Activated naive CD4-positive, alpha-beta T cell treated with anti-CD3 and anti-CD28 coated beads, Interleukin-2, amount 10 ng/mL, durations not matched to agents 7 days and 5 days (primary cell): Measurements from ENCODE around the gene NANOS3.

ENCODE experiments used
- CTCF ChIA-PET: fragments of 350-600 bp; sonication (Branson Sonifier 250); formaldehyde crosslinking; loops from one replicate; lab custom pipeline; 2021; ENCODE audit warnings: antibody characterized with exemption; lab: Charles Lee
- DNase-seq: peaks from one replicate; pipeline ENCODE4 v3.0.0-alpha.2; 2020
- H3K27ac Mint-ChIP-seq: one replicate; pipeline ENCODE4 v1.8.0; 2021; ENCODE audit warnings: mild to moderate bottlenecking, moderate library complexity, mixed read lengths
- H3K27me3 Mint-ChIP-seq: one replicate; pipeline ENCODE4 v1.8.0; 2021; ENCODE audit warnings: mild to moderate bottlenecking, mixed read lengths
- H3K36me3 Mint-ChIP-seq: one replicate; pipeline ENCODE4 v1.8.0; 2021; ENCODE audit warnings: mixed read lengths
- H3K4me1 Mint-ChIP-seq: one replicate; pipeline ENCODE4 v1.8.0; 2021; ENCODE audit warnings: mixed read lengths
- H3K4me3 Mint-ChIP-seq: one replicate; pipeline ENCODE4 v1.8.0; 2021; ENCODE audit warnings: mild to moderate bottlenecking, moderate library complexity, mixed read lengths
- H3K9me3 Mint-ChIP-seq: one replicate; pipeline ENCODE4 v1.8.0; 2021; ENCODE audit warnings: mixed read lengths

Gene NANOS3

DNA sequence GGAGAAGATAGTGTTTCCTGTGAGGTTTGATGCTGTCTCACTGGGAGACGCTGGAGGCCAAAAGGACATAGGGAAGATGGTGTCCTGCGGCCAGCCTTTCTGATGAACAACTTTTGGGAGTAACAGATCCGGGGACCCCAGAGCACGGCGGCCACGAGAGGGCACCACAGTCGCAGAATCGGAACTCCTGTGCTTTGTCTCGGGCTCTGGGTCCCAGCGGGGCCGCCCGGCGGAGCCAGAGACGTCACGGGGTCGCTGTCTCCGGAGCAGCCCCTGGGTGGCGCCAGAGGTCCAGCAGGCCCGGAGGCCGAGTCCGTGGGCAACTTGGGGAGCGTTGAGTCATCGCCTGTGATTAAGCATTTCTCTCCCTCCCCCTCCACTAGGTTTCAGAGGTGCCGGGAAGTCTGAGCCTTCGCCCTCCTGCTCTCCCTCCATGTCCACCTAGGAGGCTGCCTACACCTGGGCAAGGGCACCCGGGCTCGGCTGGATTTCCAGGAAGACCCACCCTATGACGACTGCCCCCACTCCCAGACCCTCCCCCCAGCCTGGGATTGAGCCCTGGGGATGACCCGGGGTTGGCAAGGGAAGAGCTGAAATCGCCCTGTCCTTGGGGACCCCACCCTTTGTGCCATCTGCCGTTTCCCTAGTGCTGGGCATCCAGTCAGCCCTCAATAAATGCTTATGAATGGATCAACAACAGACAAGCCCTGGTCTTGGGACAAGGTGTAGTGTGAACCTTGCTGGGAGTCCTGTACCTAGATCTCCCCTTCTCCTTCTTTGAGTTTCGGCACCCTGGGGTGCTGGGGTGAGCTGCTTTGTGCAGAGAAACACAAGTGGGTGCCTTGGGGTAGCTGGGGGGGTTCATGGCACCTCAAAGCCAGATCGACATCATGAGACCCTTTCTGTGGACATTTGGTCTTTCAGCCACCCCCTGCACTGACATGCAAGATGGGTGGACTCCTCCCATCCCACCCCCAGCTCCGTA is 3.4 kb downstream of the NANOS3 start:
- Mint-ChIP-seq H3K27ac (peak overlapping the region; percentile 87), H3K4me3 (peak overlapping the region; percentile 35), H3K27me3 (peaks cover 24% of the 10 kb centered on the region), H3K4me1 (peaks cover 46% of the 10 kb centered on the region), H3K9me3 (no peaks in the 10 kb centered on the region), H3K36me3 (no peaks in the 10 kb centered on the region)
- CTCF ChIA-PET: interaction anchor here (0.6 to 5.3 kb wide), 21 partner anchors 23 to 468 kb away, joined by 3 to 67 read pairs (median 5); partner anchors contain the start of genes ASF1B, DCAF15, IL27RA and MISP3
- peak; percentile 98 for DNase-seq

DNA sequence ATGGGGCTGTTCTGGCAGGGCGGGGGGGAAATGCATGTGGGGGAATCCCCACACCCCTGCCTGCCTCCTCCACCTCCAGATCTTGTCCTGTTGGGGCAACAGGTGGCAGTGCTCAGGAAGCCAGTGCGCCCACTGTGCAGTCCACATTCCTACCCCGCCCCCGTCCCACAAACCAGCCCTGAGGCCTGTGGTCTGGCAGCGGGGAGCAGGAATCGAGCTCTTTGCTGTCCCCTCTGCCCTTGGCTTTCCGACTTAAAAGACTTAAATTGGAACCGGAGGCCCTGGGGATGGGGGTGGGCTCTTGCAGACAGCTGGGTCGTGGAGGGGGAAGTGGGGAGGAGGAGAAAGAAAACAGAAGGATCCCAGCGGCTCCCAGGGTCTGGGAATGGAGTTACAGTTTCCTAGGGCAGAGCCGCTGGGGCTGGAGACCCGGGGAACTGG is 4.3 kb downstream of the NANOS3 start:
- DNase-seq: peak; percentile 45
- CTCF ChIA-PET: interaction anchor here (0.6 to 5.3 kb wide), 13 partner anchors 23 to 255 kb away, joined by 3 to 67 read pairs (median 8); partner anchors contain the start of genes ASF1B, IL27RA and MISP3
- Mint-ChIP-seq H3K36me3 (no peaks in the 10 kb centered on the region), H3K9me3 (no peaks in the 10 kb centered on the region), H3K4me3 (peak overlapping the region; percentile 35), H3K4me1 (peaks cover 46% of the 10 kb centered on the region), H3K27me3 (peaks cover 22% of the 10 kb centered on the region), H3K27ac (peak overlapping the region; percentile 87)

DNA sequence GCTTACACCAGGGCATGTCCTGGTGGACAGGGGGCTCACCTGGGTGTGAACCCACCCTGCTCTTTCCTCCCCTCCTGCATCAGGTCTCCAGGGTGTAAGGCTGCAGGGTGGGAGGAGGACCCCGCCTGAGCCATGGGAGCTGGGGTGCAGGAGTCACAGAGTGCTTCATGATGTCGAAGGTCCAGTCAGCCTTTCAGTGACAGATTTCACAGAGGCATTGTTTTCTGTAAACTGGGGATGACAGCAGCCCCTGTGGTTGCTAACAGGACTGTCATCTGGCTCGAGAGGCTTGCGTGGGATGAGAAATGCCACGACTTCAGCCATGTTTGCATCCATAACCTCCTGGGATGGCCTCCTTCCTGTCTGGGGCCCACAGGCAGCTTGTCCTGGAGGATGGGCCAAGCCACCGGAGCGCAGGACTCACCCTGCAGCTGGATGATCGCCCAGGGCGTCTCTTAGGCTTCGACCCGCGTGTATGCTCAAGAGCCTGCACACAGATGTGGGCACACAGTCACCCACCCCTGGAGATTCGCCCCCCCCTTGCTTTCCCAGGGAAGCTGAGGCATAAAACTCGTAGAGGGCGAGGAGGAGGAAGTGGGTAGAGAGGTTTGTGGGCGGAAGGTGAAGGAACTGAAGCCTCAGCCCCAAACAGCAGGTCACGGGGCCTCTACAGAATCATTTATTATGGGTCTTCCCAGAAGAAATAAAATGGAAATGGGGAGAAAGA is 4.9 kb downstream of the NANOS3 start:
- peaks cover 46% of the 10 kb centered on the region for H3K4me1 Mint-ChIP-seq
- DNase-seq: peak; percentile 68

DNA sequence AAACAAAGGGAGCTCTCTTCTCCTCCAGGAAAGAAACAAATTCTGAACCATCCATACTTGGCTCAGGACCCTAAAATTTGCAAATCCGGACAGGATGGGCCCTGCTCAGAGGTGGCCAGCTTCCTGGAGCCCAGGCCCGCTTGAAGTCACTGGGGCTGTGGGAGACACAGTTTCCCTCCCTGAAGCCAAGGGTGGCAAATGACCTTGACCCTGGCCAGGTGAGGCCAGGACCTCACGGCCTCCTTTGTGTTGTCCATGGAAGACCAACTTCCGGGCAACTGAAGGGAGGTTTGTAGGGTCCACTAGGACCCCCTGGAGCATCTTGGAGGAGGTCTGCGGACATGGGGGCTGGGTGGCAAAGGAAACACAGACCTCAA is 5.5 kb downstream of the NANOS3 start:
- Mint-ChIP-seq H3K27ac (peak overlapping the region; percentile 87), H3K36me3 (no peaks in the 10 kb centered on the region), H3K4me1 (peaks cover 46% of the 10 kb centered on the region), H3K4me3 (peak overlapping the region; percentile 42), H3K9me3 (no peaks in the 10 kb centered on the region), H3K27me3 (peaks cover 28% of the 10 kb centered on the region)
- CTCF ChIA-PET: interaction anchor here (1.0 to 5.3 kb wide), 10 partner anchors 22 to 233 kb away, joined by 3 to 67 read pairs (median 12); partner anchors contain the start of genes IL27RA and MISP3
- no peak for DNase-seq

More for the DNA sequence above, 4.9 kb downstream of the NANOS3 start:
- Mint-ChIP-seq H3K27me3 (peaks cover 22% of the 10 kb centered on the region), H3K9me3 (no peaks in the 10 kb centered on the region), H3K4me3 (peak overlapping the region; percentile 42), H3K36me3 (no peaks in the 10 kb centered on the region), H3K27ac (peak overlapping the region; percentile 87)
- CTCF ChIA-PET: interaction anchor here (0.9 to 5.3 kb wide), 13 partner anchors 22 to 255 kb away, joined by 3 to 67 read pairs (median 8); partner anchors contain the start of genes ASF1B, IL27RA and MISP3

DNA sequence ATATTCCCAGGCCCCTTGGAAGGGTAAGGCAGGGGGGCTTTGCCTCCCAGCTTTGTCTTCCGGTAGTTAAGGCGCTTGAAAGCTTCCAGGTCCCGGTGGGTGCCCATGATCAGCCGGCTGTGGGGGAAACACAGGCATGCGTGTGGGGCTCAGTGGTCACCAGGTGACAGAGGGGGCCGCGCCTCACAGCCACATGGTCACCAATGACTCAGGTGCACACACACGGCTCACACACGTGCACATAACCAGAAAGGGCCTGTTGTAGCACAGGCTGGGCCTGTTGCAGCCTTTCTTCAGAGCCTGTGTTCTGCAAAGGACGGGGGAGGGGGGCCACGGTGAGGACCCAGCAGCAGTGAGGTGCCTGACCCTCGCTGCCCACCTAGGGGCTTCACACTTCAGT is 5.9 kb downstream of the NANOS3 start:
- CTCF ChIA-PET: interaction anchor here (1.3 to 5.3 kb wide), 8 partner anchors 21 to 232 kb away, joined by 4 to 67 read pairs (median 12); partner anchors contain the start of genes IL27RA and MISP3
- H3K27ac Mint-ChIP-seq: peak overlapping the region; percentile 87
- peaks cover 31% of the 10 kb centered on the region for H3K27me3 Mint-ChIP-seq
- no peak for DNase-seq
- no peaks in the 10 kb centered on the region for H3K36me3 Mint-ChIP-seq
- H3K4me1 Mint-ChIP-seq: peaks cover 46% of the 10 kb centered on the region
- H3K4me3 Mint-ChIP-seq: no peak overlapping the region
- H3K9me3 Mint-ChIP-seq: no peaks in the 10 kb centered on the region

DNA sequence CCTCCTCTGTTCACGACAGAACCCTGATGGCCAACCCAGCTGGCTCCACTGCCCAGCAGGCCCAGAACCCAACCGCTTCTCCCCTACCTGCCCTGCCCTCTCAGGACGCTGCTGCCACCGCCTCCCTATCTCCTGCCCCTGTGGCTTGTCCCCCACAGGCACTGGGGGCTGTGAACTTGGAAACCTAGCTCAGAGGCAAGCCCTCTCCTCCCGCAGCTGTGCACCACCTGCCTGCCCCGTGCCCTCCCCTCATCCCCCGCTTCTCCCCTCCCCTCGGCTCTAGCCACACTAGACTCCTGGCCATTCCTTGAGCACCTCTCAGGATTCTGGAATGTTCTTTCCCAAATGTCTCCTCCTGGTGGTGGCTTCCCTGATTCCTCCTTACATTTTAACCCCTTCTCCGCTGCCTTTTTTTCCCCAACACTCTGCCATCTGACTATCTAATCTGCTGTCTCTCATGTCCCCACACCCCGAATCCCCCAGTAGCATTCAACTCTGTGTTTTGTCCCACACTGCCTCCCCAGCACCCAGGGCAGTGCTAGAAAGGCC is 6.7 kb downstream of the NANOS3 start:
- Mint-ChIP-seq H3K4me1 (peaks cover 46% of the 10 kb centered on the region), H3K27ac (peak overlapping the region; percentile 74), H3K4me3 (no peak overlapping the region), H3K27me3 (peaks cover 29% of the 10 kb centered on the region), H3K9me3 (no peaks in the 10 kb centered on the region), H3K36me3 (no peaks in the 10 kb centered on the region)
- DNase-seq: no peak
- CTCF ChIA-PET: interaction anchor here (2.1 to 5.3 kb wide), 3 partner anchors 148 to 176 kb away, joined by 5 to 22 read pairs (median 11); partner anchors contain the start of gene IL27RA

DNA sequence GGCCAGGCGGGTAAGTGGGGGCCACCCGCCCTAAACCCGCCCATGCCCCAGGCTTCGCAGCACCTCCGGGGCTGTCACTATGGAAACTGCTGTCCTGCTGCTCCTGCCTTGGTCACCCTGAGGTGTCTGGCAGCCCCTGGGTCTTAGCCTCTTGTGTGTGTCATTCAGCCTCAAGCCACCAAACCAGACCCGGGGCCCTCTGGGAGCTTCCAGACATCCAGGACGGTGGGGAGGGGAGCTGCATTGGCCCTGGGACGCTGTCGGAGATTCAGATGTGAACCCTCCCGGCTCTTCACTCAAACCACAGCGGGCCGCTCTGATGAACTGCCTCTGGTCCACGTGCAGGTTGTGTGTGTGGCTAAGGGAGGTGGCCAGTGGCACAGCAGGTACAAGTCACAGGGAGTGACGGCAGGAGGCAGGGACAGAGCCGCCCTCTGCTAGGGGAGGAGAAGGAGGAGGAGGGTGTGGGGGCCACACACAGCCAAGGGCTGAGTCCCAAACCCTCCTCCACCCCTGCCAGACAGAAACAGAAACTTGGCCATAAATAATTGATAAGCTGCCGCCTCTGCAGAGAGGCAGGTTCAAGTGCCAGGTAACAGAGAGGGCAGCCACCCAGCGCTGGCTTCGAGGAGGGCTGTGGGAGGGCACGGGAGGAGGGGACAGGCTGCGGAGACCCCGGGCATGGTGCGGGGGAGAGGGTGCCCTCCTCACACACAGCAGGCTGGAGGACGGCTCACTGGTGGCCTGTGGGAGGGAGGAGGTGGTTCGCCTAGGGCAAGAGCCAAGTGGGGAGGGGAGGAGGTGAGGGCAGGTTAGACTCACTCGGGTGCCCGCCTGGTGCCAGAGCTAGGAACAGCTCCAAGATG is 8.0 kb downstream of the NANOS3 start:
- CTCF ChIA-PET: interaction anchor here (1.2 to 2.8 kb wide), 4 partner anchors 17 to 189 kb away, joined by 3 to 11 read pairs (median 9); no protein-coding TSS in a partner anchor
- no peak for DNase-seq
- peaks cover 24% of the 10 kb centered on the region for H3K27me3 Mint-ChIP-seq
- no peaks in the 10 kb centered on the region for H3K36me3 Mint-ChIP-seq
- H3K4me3 Mint-ChIP-seq: no peak overlapping the region
- H3K4me1 Mint-ChIP-seq: peaks cover 40% of the 10 kb centered on the region
- H3K27ac Mint-ChIP-seq: no peak overlapping the region
- H3K9me3 Mint-ChIP-seq: no peaks in the 10 kb centered on the region

DNA sequence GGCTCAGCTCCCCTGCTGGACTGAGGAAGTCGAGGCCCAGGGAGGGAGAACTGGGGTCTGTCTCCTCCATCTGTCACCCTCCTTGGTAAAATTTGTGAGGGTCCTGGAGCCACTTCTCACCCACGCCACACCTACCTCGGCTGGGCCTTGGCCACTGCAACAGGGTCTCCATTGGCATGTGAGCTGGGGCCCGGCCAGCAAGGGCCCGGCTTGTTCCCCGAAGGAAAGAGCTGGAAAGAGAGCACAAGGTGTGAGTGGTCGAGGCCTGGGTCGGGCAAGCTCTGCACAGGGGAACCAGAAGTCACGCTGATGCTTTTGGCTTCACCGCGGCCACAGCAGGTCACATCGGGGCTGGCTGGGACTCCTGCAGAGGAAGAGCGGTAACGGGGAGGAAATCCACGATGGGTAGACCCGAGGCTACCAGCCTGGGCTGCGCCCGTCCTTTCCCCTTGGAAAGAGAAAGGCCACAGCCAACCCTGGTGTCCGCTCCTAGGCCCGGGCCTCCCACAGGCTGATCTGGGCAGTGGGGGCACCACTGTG is 9.0 kb downstream of the NANOS3 start:
- H3K36me3 Mint-ChIP-seq: no peaks in the 10 kb centered on the region
- H3K4me3 Mint-ChIP-seq: no peak overlapping the region
- H3K4me1 Mint-ChIP-seq: peaks cover 30% of the 10 kb centered on the region
- CTCF ChIA-PET: interaction anchor here (1.1 to 2.8 kb wide), 5 partner anchors 16 to 191 kb away, joined by 3 to 11 read pairs (median 8); partner anchors contain the start of gene IL27RA
- H3K27me3 Mint-ChIP-seq: peaks cover 24% of the 10 kb centered on the region
- no peaks in the 10 kb centered on the region for H3K9me3 Mint-ChIP-seq
- H3K27ac Mint-ChIP-seq: no peak overlapping the region
- no peak for DNase-seq

DNA sequence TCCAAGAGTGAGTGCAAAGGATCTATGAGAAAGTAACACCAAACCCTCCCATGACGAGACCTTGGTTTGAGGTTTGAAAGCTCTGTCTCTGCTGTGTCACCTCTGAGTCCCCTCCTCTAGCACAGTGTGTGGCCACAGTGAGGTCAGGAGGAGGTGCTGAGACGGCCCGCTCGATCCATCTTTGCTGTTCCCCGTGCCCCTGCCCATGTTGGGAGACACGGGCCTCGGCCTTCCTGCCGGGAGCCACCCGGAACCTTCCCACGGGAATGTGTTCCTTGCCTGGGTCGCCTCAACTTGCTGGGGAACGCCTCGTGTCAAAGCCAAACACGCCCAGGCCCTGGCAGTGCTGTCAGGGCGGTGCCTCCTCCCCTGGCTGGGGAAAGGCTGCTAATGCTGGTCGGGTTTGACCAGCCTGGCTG is 10.1 kb downstream of the NANOS3 start:
- H3K27me3 Mint-ChIP-seq: peaks cover 24% of the 10 kb centered on the region
- H3K4me3 Mint-ChIP-seq: no peak overlapping the region
- peaks cover 19% of the 10 kb centered on the region for H3K4me1 Mint-ChIP-seq
- CTCF ChIA-PET: interaction anchor here (0.9 to 2.8 kb wide), 5 partner anchors 66 to 190 kb away, joined by 3 to 11 read pairs (median 4); no protein-coding TSS in a partner anchor
- no peak for DNase-seq
- no peak overlapping the region for H3K27ac Mint-ChIP-seq
- H3K9me3 Mint-ChIP-seq: no peaks in the 10 kb centered on the region
- H3K36me3 Mint-ChIP-seq: no peaks in the 10 kb centered on the region

DNA sequence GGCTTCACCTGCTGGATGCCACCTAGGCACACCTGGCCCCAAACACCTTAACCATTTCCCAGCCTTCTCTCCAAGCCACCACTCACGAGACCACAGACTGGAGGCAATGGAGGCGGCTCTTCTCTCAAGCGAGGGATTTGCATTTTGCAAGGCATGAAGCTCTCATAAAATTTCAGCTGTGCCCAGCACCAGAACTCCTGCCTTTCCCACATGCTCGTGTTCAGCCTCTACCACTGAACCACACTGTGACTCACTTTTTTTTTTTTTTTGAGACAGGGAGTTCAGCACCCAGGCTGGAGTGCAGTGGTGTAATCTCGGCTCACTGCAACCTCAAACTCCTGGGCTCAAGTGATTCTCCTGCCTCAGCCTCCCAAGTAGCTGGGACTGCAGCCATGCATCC is 10.6 kb downstream of the NANOS3 start:
- CTCF ChIA-PET: interaction anchor here (0.9 to 2.8 kb wide), 3 partner anchors 15 to 172 kb away, joined by 4 to 11 read pairs (median 5); no protein-coding TSS in a partner anchor
- no peak overlapping the region for H3K27ac Mint-ChIP-seq
- no peak for DNase-seq
- no peaks in the 10 kb centered on the region for H3K36me3 Mint-ChIP-seq
- H3K4me3 Mint-ChIP-seq: no peak overlapping the region
- H3K27me3 Mint-ChIP-seq: peaks cover 24% of the 10 kb centered on the region
- no peaks in the 10 kb centered on the region for H3K9me3 Mint-ChIP-seq
- H3K4me1 Mint-ChIP-seq: peaks cover 14% of the 10 kb centered on the region

DNA sequence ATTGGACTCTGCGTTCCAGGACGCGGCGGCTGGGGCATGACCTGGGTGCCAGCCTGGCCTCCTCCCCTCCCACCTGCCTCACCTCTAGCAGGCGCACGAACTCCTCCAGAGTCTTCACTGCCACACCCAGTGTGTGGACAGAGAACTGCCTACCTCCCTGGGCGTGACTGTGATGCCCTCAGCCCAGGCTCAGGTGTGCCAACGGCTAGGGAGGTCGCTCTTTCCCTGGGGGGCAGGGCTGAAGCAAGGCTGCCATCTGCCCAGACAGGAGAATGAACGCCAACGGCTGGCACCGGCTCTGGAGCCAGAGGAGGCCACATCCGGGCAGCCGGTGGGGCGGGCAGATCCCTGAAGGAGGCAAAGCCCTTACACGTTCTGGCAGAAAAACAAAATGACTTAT is 11.3 kb downstream of the NANOS3 start:
- Mint-ChIP-seq H3K4me3 (no peak overlapping the region), H3K4me1 (peaks cover 8% of the 10 kb centered on the region), H3K27ac (no peak overlapping the region), H3K9me3 (no peaks in the 10 kb centered on the region), H3K27me3 (peaks cover 24% of the 10 kb centered on the region), H3K36me3 (no peaks in the 10 kb centered on the region)
- CTCF ChIA-PET: interaction anchor here (1.0 to 2.0 kb wide), 2 partner anchors 11 to 14 kb away, joined by 3 to 5 read pairs; no protein-coding TSS in a partner anchor
- DNase-seq: no peak

DNA sequence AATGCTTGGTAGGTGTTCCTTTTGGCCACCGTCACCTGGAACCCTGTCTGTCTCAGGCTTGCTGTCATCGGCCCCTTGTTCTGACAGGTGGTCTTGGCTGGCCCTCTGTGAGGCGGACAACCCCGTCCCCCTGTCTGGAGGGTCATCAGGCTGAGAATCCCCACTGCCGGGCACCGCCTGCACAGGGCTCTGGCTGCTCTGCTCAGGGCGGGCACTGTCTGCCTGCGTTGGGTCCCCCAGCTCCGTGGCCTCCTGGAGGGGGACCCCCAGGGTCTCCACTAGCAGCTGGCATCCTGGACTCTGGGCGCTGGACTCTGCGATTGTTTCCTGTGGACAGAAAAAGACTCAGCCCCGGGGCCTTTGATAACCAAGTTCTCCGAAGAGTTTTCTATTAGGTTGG is 13.2 kb downstream of the NANOS3 start:
- H3K27me3 Mint-ChIP-seq: peaks cover 17% of the 10 kb centered on the region
- CTCF ChIA-PET: no interaction called here
- no peaks in the 10 kb centered on the region for H3K36me3 Mint-ChIP-seq
- no peak overlapping the region for H3K27ac Mint-ChIP-seq
- H3K4me3 Mint-ChIP-seq: no peak overlapping the region
- DNase-seq: no peak
- H3K9me3 Mint-ChIP-seq: no peaks in the 10 kb centered on the region
- H3K4me1 Mint-ChIP-seq: no peaks in the 10 kb centered on the region
